IMR-90 (cell line): Measurements from ENCODE around the gene TANGO2. TPM values are rescaled to one million over a fixed set of nuclear protein-coding genes. Genes with fewer than 3 reads are reported as not detected.

Experiments used
- ATAC-seq: fragments of 200-7000 bp; cut with Tn5 transposase; 2 replicates; pipeline ENCODE4 v1.9.1; 2020; ENCODE audit warnings: low read depth, mild to moderate bottlenecking, moderate library complexity
- BruUV-seq: library from RNA; stranded (reverse); fragments of 400-500 nt; replicated peaks from 2 replicates; lab custom pipeline; 2021; lab: Mats Ljungman, UMichigan
- CTCF ChIA-PET: fragments of 300-600 bp; formaldehyde crosslinking; extraction: SDS; loops from one replicate; lab custom pipeline; 2021; ENCODE audit warnings: antibody characterized with exemption; lab: Yijun Ruan, JAX
- POLR2A ChIA-PET: fragments of 300-600 bp; sonication (Branson Sonifier 250); formaldehyde crosslinking; loops from one replicate; lab custom pipeline; 2022; ENCODE audit warnings: antibody characterized with exemption; ENCODE audit not compliant: unreplicated experiment; lab: Charles Lee
- DNase-seq: peaks from one replicate; pipeline ENCODE4 v3.0.0; 2013
- H2AFZ ChIP-seq: replicated peaks from 2 replicates; pipeline ENCODE3; 2013; ENCODE audit warnings: low read length, mild to moderate bottlenecking; ENCODE audit not compliant: poor library complexity
- H2AK5ac ChIP-seq: 2 replicates; pipeline ENCODE4 v1.6.1; 2013; ENCODE audit warnings: low read depth, low read length, inconsistent platforms
- H2AK9ac ChIP-seq: replicated peaks from 2 replicates; pipeline ENCODE3; 2013; ENCODE audit warnings: mild to moderate bottlenecking, low read depth, low read length, moderate library complexity; ENCODE audit not compliant: poor library complexity
- H2BK120ac ChIP-seq: 2 replicates; pipeline ENCODE4 v1.6.1; 2013; ENCODE audit warnings: low read depth, low read length, inconsistent platforms
- H2BK15ac ChIP-seq: 3 replicates; pipeline ENCODE4 v1.6.1; 2013; ENCODE audit warnings: low read depth, low read length, inconsistent platforms
- H2BK20ac ChIP-seq: 2 replicates; pipeline ENCODE4 v1.6.1; 2013; ENCODE audit warnings: low read depth, mild to moderate bottlenecking, inconsistent platforms, low read length, moderate library complexity
- H2BK5ac ChIP-seq: 2 replicates; pipeline ENCODE4 v1.6.1; 2013; ENCODE audit warnings: mild to moderate bottlenecking, low read depth, low read length, inconsistent platforms; ENCODE audit not compliant: poor library complexity, severe bottlenecking
- H3K14ac ChIP-seq: replicated peaks from 2 replicates; pipeline ENCODE4 v1.6.1; 2013; ENCODE audit warnings: low read depth, low read length, inconsistent platforms
- H3K18ac ChIP-seq: 2 replicates; pipeline ENCODE4 v1.6.1; 2013; ENCODE audit warnings: low read depth, low read length, control low read depth
- H3K23ac ChIP-seq: 2 replicates; pipeline ENCODE4 v1.6.1; 2013; ENCODE audit warnings: low read depth, low read length, inconsistent platforms
- H3K27ac ChIP-seq: 2 replicates; pipeline ENCODE4 v1.5.1; 2013; ENCODE audit warnings: mild to moderate bottlenecking, control low read depth, low read length; ENCODE audit not compliant: insufficient read depth
- H3K27me3 ChIP-seq: 2 replicates; pipeline ENCODE4 v1.6.1; 2013; ENCODE audit warnings: low read length; ENCODE audit not compliant: control insufficient read depth, insufficient read depth
- H3K36me3 ChIP-seq: 2 replicates; pipeline ENCODE4 v1.6.1; 2013; ENCODE audit warnings: low read length, mixed read lengths; ENCODE audit not compliant: control insufficient read depth, insufficient read depth
- H3K4ac ChIP-seq: 2 replicates; pipeline ENCODE4 v1.6.1; 2013; ENCODE audit warnings: low read depth, low read length, inconsistent platforms
- H3K4me1 ChIP-seq: 2 replicates; pipeline ENCODE4 v1.6.1; 2013; ENCODE audit warnings: low read length, mixed read lengths; ENCODE audit not compliant: control insufficient read depth, insufficient read depth
- H3K4me2 ChIP-seq: 2 replicates; pipeline ENCODE4 v1.6.1; 2013; ENCODE audit warnings: low read depth, mild to moderate bottlenecking, control low read depth, low read length, moderate library complexity
- H3K4me3 ChIP-seq: 2 replicates; pipeline ENCODE4 v1.5.1; 2013; ENCODE audit warnings: low read depth, mild to moderate bottlenecking, control low read depth, low read length, moderate library complexity; ENCODE audit not compliant: insufficient read depth
- H3K56ac ChIP-seq: 2 replicates; pipeline ENCODE4 v1.6.1; 2013; ENCODE audit warnings: low read length, inconsistent platforms; ENCODE audit not compliant: insufficient read depth; ENCODE audit errors: extremely low read depth
- H3K79me1 ChIP-seq, 2 experiments: 2 replicates each; pipeline ENCODE4 v1.6.1; 2013; ENCODE audit warnings: low read length in 2 of 2, inconsistent platforms in 1 of 2, low read depth in 1 of 2
- H3K9ac ChIP-seq: 2 replicates; pipeline ENCODE4 v1.6.1; 2013; ENCODE audit warnings: low read depth, low read length, control low read depth
- H3K9me1 ChIP-seq: 2 replicates; pipeline ENCODE4 v1.6.1; 2013; ENCODE audit warnings: low read length, inconsistent platforms; ENCODE audit not compliant: insufficient read depth
- H3K9me3 ChIP-seq: 2 replicates; pipeline ENCODE4 v1.6.1; 2013; ENCODE audit warnings: low read length; ENCODE audit not compliant: control insufficient read depth, insufficient read depth
- H4K20me1 ChIP-seq: 2 replicates; pipeline ENCODE4 v1.6.1; 2013; ENCODE audit warnings: low read length, inconsistent platforms; ENCODE audit not compliant: insufficient read depth
- H4K5ac ChIP-seq: 2 replicates; pipeline ENCODE4 v1.6.1; 2013; ENCODE audit warnings: mild to moderate bottlenecking, low read depth, low read length, control low read depth
- H4K8ac ChIP-seq, 2 experiments: 2 replicates each; pipeline ENCODE4 v1.6.1; 2013; ENCODE audit warnings: low read depth in 2 of 2, low read length in 2 of 2, control low read depth in 1 of 2, inconsistent platforms in 1 of 2
- H4K91ac ChIP-seq: 2 replicates; pipeline ENCODE4 v1.6.1; 2013; ENCODE audit warnings: low read depth, low read length, inconsistent platforms; ENCODE audit not compliant: insufficient read depth
- CEBPB ChIP-seq: IDR thresholded peaks from 2 replicates; pipeline ENCODE4 v1.6.1; 2012; ENCODE audit warnings: low read depth, low read length, improper control_type of control experiment
- CHD1 ChIP-seq: IDR thresholded peaks from 2 replicates; pipeline ENCODE4 v1.6.1; 2012; ENCODE audit warnings: low read depth, low read length, improper control_type of control experiment
- CTCF ChIP-seq: conservative IDR thresholded peaks from 2 replicates; pipeline ENCODE4 v1.5.1; 2012; ENCODE audit warnings: mild to moderate bottlenecking, low read depth, low read length, improper control_type of control experiment
- ELK1 ChIP-seq: fragments of 150-350 bp; IDR thresholded peaks from 2 replicates; pipeline ENCODE4 v1.6.1; 2016; ENCODE audit warnings: low read depth, mild to moderate bottlenecking, low read length, moderate library complexity, borderline replicate concordance
- FOS ChIP-seq: fragments of 150-350 bp; IDR thresholded peaks from 2 replicates; pipeline ENCODE4 v1.6.1; 2016; ENCODE audit warnings: low read depth, low read length
- MAFK ChIP-seq: IDR thresholded peaks from 2 replicates; pipeline ENCODE4 v1.6.1; 2012; ENCODE audit warnings: low read depth, low read length, improper control_type of control experiment
- MAZ ChIP-seq: IDR thresholded peaks from 2 replicates; pipeline ENCODE4 v1.6.1; 2012; ENCODE audit warnings: low read depth, mild to moderate bottlenecking, low read length, improper control_type of control experiment, moderate library complexity, borderline replicate concordance
- MXI1 ChIP-seq: IDR thresholded peaks from 2 replicates; pipeline ENCODE4 v1.6.1; 2012; ENCODE audit warnings: low read depth, mild to moderate bottlenecking, low read length, moderate library complexity, borderline replicate concordance
- NFE2L2 ChIP-seq: fragments of 150-350 bp; IDR thresholded peaks from 2 replicates; pipeline ENCODE4 v1.6.1; 2016; ENCODE audit warnings: low read depth, mild to moderate bottlenecking, low read length
- POLR2A ChIP-seq: IDR thresholded peaks from 2 replicates; pipeline ENCODE4 v1.6.1; 2012; ENCODE audit warnings: mild to moderate bottlenecking, low read depth, low read length
- RAD21 ChIP-seq: IDR thresholded peaks from 2 replicates; pipeline ENCODE4 v1.6.1; 2012; ENCODE audit warnings: low read length, improper control_type of control experiment
- RCOR1 ChIP-seq: IDR thresholded peaks from 2 replicates; pipeline ENCODE4 v1.6.1; 2012; ENCODE audit warnings: mild to moderate bottlenecking, low read length, improper control_type of control experiment; ENCODE audit not compliant: insufficient replicate concordance
- RFX5 ChIP-seq: IDR thresholded peaks from 2 replicates; pipeline ENCODE4 v1.8.0; 2012; ENCODE audit warnings: low read depth, mild to moderate bottlenecking, low read length, moderate library complexity
- SMC3 ChIP-seq: fragments of 150-350 bp; IDR thresholded peaks from 2 replicates; pipeline ENCODE4 v1.6.1; 2016; ENCODE audit warnings: low read depth, mild to moderate bottlenecking, antibody characterized with exemption, low read length, moderate library complexity
- WGBS, 2 experiments: methylation state at CpG; one replicate each; pipeline versions ENCODE4 v1.1.5 to v1.1.7; 2013; ENCODE audit warnings: missing lambda C conversion rate in 2 of 2; ENCODE audit not compliant: insufficient read length in 1 of 2; ENCODE audit errors: extremely low coverage in 2 of 2; 5-methylcytosine and 5-hydroxymethylcytosine counted together
- dilution Hi-C: fragments of 300-500 bp; cut with HindIII; formaldehyde crosslinking; loops from one replicate; pipeline ENCODE4 v1.14.3; 2018; ENCODE audit warnings: low sequenced_read_pairs; ENCODE audit not compliant: unreplicated experiment
- in situ Hi-C: fragments of 300-500 bp; cut with MboI; formaldehyde crosslinking; loops from 3 replicates; pipeline ENCODE4 v1.14.3; 2019; ENCODE audit warnings: low sequenced_read_pairs, inconsistent platforms, mixed read lengths
- intact Hi-C: fragments of 100-400 bp; cut with micrococcal nuclease; formaldehyde crosslinking; loops from 2 replicates; pipeline ENCODE4 v1.10.0; 2022
- polyA plus RNA-seq, 3 experiments: library from polyadenylated mRNA; depleted of rRNA; stranded (reverse); fragments of >200 nt; gene quantifications; 2 replicates each; pipeline ENCODE4 v1.2.3, GENCODE V29; 2012; ENCODE audit warnings: low replicate concordance in 1 of 3
- total RNA-seq: library from RNA; depleted of rRNA; stranded (reverse); fragments of >200 nt; gene quantifications from 2 replicates; pipeline ENCODE4 v1.2.3, GENCODE V29; 2012

Gene TANGO2
- total and polyA plus RNA-seq, 2 of the 4 experiments (the other 2 are of a cell fraction), result 45.1 to 75.1 TPM

- Histone ChIP-seq H2BK5ac (no peak overlapping the region), H3K4me2 (no peak overlapping the region), H3K79me1 (peaks cover 0 to 4% of the 10 kb centered on the region in 2 experiments; a peak in 2 of 4 replicates), H3K14ac (no peak overlapping the region), H2BK15ac (no peak overlapping the region), H3K9me3 (no peaks in the 10 kb centered on the region), H2BK120ac (no peak overlapping the region), H4K91ac (no peak overlapping the region), H3K9ac (no peak overlapping the region), H2AK5ac (no peak overlapping the region), H3K56ac (no peak overlapping the region), H3K27ac (no peak overlapping the region), H3K4me3 (no peak overlapping the region), H3K9me1 (no peaks in the 10 kb centered on the region), H3K36me3 (peaks cover 17% of the 10 kb centered on the region), H2BK20ac (no peak overlapping the region), H3K18ac (no peak overlapping the region), H2AK9ac (no peak overlapping the region), H4K5ac (no peak overlapping the region), H4K20me1 (0 out of 2 replicates have a peak, but pooled peaks cover 2% of the 10 kb centered on the region), H3K23ac (no peak overlapping the region), H3K4ac (no peak overlapping the region), H3K4me1 (no peaks in the 10 kb centered on the region), H3K27me3 (no peaks in the 10 kb centered on the region), H4K8ac (no peak overlapping the region), H2AFZ (no peak overlapping the region)
- ChIA-PET POLR2A (no interaction called here), CTCF (no interaction called here)
- in situ Hi-C loops (no loop called here), dilution Hi-C loops (no loop called here), intact Hi-C loops (no loop called here)
- TF ChIP-seq ELK1 (no peak), CTCF (no peak), SMC3 (no peak), MAFK (no peak), POLR2A (no peak), RAD21 (no peak), CHD1 (no peak), FOS (no peak), RCOR1 (no peak), NFE2L2 (no peak), MAZ (no peak), RFX5 (no peak), CEBPB (no peak), MXI1 (no peak)
- WGBS, 2 experiments, result 93% methylated on average over 8 of the region's 32 CpGs; no CpG with 5 or more reads in 1 of the 2 experiments
- ATAC-seq, result no peak
- DNase-seq, result no peak
- BruUV-seq, result no TSS peak
These were observed 43.3 kb upstream of the TANGO2 start for GRCh38 chr22:19977296-19978243.
